Myocyte (in vitro differentiated cells): ENCODE measurements around the gene PTPRG. TPM values are rescaled to one million over a fixed set of nuclear protein-coding genes. Genes with fewer than 3 reads are reported as not detected.
A peak's percentile ranks its signal among the peaks of the same experiment; 100 is the strongest.
"Not testable (repeated sequence)": the region's sequence is repeated elsewhere in the genome, so short reads cannot be mapped to it uniquely, and the experiment has no call there.

Experiments
- DNase-seq: peaks from one replicate; pipeline ENCODE4 v3.0.0-alpha.2; 2012; ENCODE audit warnings: low read depth
- total RNA-seq: library from RNA; depleted of rRNA; stranded (reverse); fragments of >200 nt; gene quantifications from 2 replicates; pipeline ENCODE4 v1.2.3, GENCODE V29; 2014

Gene PTPRG
- total RNA-seq, 1 donor from 2014 or later = 28.4 TPM

GRCh38 chr3:61790411-61790810, 229.0 kb downstream of the PTPRG start:
- no peak for DNase-seq

GRCh38 chr3:61793056-61793455, 231.7 kb downstream of the PTPRG start:
- no peak for DNase-seq

- no peak for DNase-seq
Measured at GRCh38 chr3:61793521-61793920, 232.2 kb downstream of the PTPRG start.

- DNase-seq = no peak
Measured at GRCh38 chr3:61794341-61794740, 233.0 kb downstream of the PTPRG start.

- DNase-seq = no peak
Measured at GRCh38 chr3:61794961-61795360, 233.6 kb downstream of the PTPRG start.

GRCh38 chr3:61796088-61796680, 234.8 kb downstream of the PTPRG start:
- DNase-seq = peak; percentile 34

- DNase-seq = no peak
Measured at GRCh38 chr3:61796911-61797310, 235.5 kb downstream of the PTPRG start.

- no peak for DNase-seq
Measured at GRCh38 chr3:61802772-61803171, 241.4 kb downstream of the PTPRG start.

- no peak for DNase-seq
Measured at GRCh38 chr3:61803983-61804382, 242.6 kb downstream of the PTPRG start.

- DNase-seq = no peak
Measured at GRCh38 chr3:61804782-61805181, 243.4 kb downstream of the PTPRG start.

- no peak for DNase-seq
Measured at GRCh38 chr3:61805510-61806080, 244.2 kb downstream of the PTPRG start.

GRCh38 chr3:61806810-61807209, 245.4 kb downstream of the PTPRG start:
- no peak for DNase-seq

GRCh38 chr3:61807865-61808276, 246.5 kb downstream of the PTPRG start:
- no peak for DNase-seq

GRCh38 chr3:61808526-61808925, 247.2 kb downstream of the PTPRG start:
- DNase-seq = no peak

- DNase-seq = no peak
Measured at GRCh38 chr3:61808999-61809398, 247.6 kb downstream of the PTPRG start.

- no peak for DNase-seq
Measured at GRCh38 chr3:61809879-61810278, 248.5 kb downstream of the PTPRG start.

GRCh38 chr3:61810953-61811497, 249.7 kb downstream of the PTPRG start:
- no peak for DNase-seq

GRCh38 chr3:61811652-61812051, 250.3 kb downstream of the PTPRG start:
- no peak for DNase-seq

- no peak for DNase-seq
Measured at GRCh38 chr3:61812085-61812484, 250.7 kb downstream of the PTPRG start.

- DNase-seq = no peak
Measured at GRCh38 chr3:61812517-61812916, 251.1 kb downstream of the PTPRG start.

- DNase-seq = peak; percentile 17
Measured at GRCh38 chr3:61813636-61814035, 252.3 kb downstream of the PTPRG start.

GRCh38 chr3:61814674-61815073, 253.3 kb downstream of the PTPRG start:
- no peak for DNase-seq

- DNase-seq = not testable (repeated sequence)
Measured at GRCh38 chr3:61816304-61816703, 254.9 kb downstream of the PTPRG start.
